Activated gamma-delta T cell (primary cell): Measurements from ENCODE around the gene CTBP2.

ENCODE experiments used
- DNase-seq: peaks from one replicate; lab custom pipeline; 2025; lab: John Stamatoyannopoulos, UW

CTBP2 gene

GRCh38 chr10:125144693-125145623 is 15.4 kb downstream of the CTBP2 start:
- DNase-seq, result no peak

- no peak for DNase-seq
These were observed 16.2 kb downstream of the CTBP2 start for GRCh38 chr10:125144206-125144605.

- no peak for DNase-seq
These were observed 17.4 kb downstream of the CTBP2 start for GRCh38 chr10:125142946-125143345.

DNA sequence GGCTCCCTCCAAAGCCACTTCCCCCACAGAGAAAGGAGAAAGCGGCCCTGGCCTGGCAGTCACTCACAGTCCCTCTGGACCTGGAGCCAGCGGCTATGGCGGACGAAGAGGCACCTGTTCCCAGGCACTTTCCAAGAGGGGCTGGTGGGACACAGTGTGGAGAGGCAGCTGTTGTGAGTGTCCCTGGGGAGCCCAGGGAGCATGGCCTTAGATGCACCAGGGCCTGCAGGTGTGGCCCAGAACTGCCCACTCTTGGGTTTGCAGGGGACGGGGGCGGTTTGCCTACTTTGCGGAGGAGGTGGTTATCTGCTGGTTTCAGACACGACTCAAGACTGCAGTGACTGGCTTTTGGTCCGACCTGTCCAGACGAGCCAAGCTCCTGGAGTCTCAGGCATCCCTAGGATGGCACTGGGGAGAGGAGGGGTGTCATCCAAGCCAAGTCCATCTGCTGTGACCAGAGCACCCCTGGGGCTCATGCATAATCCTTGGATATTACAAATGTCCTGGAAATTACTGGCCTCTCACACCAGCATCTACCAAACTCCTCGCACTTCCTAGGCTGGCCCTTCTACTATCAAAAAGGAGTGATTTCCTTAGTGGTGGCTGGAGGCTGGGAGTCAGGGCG is 18.4 kb downstream of the CTBP2 start:
- DNase-seq, result no peak

DNA sequence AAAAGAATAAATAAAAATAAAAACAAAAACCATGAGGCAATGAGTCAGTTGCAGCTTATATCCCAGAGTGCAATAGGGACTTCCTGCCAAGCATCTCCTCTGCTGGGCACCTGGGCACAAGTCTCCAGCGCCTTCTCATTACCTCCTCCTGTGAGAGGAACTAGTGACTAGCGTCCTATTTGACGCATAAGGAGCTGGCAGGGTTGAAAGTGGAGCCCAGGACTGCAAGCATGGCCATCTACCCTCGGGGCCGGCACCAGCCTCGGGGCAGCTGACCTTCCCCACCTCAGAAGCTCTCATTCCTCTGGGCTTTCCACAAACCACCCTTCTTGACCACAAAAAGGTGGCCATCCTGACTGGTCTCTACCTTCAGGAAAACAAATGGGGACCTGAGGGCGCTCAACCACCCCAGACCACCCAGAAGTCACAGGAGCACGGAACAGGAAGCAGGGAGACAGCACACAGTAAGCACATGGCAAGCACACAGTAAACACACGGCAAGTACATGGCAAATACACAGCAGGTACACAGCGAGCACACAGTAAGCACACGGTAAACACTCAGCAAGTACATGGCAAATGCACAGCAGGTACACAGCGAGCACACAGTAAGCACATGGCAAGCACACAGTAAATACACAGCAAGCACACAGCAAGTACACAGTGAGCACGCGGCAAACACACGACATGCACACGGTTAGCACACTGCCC is 19.1 kb downstream of the CTBP2 start:
- no peak for DNase-seq

GRCh38 chr10:125140151-125140550 is 20.2 kb downstream of the CTBP2 start:
- no peak for DNase-seq

DNA sequence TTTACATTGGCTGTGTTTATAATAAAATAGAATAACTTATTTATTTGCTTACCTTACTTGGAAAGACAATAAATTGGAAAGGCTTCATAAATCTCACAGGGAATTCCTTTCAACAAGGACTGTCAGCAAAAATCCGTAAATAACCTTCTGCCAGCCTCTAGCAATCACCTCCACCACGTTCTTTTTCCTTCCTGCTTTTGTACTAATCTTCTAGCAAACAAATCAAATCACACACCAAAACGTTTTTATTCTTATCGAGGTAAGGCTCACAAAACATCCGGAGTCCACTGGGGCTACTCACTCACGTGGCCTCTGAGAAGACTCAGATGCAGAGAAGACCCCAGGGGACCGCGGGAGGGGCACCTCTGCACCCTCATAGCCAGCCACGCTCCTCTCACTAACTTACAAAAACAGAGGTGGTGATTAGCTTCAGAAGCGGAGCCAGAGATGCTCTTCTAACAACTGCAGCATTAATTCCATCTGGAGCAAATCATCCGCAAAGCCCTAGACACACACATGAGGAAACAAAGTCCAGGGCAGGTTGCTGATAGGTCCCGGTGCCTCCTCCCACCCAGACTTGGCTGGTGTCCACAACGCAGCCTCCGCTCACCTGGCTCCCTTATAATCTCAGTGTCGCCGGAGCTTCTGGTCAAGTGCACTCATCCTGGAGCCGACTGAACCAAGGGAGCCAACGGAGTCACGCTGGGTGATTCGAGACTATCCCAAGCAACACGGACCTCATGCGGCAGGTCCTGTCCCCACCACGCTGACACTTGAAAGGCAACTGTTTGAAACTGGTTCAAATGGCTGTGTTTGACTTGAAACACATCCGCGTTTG is 22.5 kb downstream of the CTBP2 start:
- DNase-seq, result no peak

- DNase-seq, result no peak
These were observed 24.3 kb downstream of the CTBP2 start for GRCh38 chr10:125136087-125136486.

DNA sequence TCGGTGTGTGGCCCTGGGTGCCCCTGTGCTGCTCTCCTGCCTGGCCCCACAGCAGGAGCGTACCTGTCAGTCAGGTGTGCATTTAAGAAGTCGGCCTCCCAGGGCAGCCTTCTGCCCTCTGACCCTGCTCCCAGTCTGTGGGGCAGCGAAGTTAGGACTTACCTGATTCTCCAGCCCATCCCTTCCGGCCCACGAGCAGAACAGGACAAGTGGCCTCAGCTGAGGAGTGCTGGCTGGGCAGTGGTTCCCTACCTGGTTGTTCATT is 24.7 kb downstream of the CTBP2 start:
- DNase-seq, result no peak

GRCh38 chr10:125134916-125135770 is 25.2 kb downstream of the CTBP2 start:
- DNase-seq, result no peak

- no peak for DNase-seq
These were observed 25.9 kb downstream of the CTBP2 start for GRCh38 chr10:125134483-125134848.

DNA sequence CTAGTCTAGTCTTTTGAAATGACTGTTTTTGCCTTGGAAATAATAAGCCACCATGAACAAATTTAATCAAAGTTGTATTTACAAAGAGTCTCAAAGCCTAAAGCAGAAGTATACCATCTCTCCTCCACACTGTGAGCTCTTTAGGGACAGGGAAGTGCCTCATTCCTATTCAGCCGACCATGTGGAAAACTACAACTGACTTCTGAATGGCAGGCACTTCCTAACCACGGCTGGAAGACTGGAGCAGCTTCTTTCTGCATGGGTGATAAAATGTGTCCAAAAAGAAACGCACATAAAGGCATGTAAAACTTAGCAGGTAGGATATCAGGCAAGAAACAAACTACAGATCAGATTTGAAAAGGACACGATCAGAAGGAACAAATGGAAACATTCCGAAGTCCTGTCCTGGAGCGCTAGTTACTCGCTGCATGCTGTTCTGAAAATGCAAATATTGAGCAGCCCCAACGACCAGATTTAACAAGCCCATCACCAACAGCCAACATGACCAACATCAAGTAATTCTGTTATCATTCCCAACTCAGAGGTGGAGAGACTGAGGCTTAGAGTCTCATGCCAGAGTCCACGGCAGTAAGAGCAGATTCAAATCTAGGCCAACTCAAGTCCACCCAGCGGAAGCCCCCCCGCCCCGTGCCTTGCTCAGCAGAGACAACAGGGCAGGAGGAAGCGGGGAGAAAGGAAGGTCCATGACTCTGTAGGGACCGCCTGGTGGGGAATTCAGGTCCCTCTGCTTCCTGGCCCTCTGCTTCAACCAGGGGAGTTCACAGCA is 26.5 kb downstream of the CTBP2 start:
- DNase-seq, result no peak

- DNase-seq, result no peak
These were observed 28.0 kb downstream of the CTBP2 start for GRCh38 chr10:125132344-125132743.

DNA sequence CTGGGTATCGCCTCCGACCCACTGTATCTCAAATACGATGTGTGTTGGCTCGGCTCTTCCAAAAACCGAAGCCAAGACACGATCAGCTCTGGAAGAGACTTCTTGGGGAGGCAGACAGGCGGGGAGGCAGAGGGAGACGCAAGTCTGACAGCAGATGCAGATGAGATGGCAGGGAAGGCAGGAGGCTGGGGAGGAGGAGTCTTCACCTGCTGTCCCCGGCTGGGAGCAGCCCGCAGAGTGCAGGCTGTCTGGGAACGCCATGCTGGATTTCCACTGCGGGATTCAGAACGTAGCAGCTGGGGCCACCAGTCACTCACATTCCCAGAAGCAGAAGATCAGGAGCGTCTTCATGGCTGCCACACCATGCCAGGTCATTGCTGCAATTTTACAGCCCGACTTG is 29.4 kb downstream of the CTBP2 start:
- DNase-seq, result no peak

DNA sequence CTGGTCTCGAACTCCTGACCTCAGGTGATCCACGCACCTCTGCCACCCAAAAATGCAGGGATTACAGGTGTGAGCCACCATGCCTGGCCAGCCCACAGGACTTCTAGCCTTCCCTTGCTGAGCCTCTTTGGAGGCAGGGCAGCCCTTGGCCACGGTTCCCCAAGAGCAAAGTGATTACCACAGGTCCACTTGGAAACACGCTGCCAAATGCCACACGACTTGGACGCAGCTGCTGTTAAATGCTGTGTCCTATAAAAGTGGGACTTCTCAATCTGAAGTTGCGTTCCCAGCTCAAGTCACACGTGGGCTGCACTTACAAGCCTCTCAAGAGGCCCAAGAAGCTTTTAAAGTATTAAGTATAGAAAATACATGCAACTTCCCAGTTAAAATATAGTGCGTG is 30.1 kb downstream of the CTBP2 start:
- DNase-seq, result no peak

DNA sequence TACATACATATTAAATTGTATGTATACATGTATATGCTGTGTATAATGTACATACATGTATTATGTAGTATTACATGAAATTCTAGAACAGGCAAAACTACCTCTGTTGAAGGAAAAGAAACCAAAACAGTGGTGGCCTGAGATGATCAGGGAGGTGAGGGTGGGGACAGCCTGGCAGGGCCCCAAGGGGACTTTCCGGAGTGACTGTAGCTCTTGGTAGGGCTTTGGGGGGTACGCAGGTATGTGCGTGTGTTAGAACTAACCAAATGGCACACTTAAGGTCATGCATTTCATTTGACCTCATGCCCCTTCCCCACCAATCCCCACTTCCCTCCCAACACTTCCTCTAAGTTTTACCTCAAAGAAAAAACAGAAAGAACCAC is 31.3 kb downstream of the CTBP2 start:
- DNase-seq, result no peak

DNA sequence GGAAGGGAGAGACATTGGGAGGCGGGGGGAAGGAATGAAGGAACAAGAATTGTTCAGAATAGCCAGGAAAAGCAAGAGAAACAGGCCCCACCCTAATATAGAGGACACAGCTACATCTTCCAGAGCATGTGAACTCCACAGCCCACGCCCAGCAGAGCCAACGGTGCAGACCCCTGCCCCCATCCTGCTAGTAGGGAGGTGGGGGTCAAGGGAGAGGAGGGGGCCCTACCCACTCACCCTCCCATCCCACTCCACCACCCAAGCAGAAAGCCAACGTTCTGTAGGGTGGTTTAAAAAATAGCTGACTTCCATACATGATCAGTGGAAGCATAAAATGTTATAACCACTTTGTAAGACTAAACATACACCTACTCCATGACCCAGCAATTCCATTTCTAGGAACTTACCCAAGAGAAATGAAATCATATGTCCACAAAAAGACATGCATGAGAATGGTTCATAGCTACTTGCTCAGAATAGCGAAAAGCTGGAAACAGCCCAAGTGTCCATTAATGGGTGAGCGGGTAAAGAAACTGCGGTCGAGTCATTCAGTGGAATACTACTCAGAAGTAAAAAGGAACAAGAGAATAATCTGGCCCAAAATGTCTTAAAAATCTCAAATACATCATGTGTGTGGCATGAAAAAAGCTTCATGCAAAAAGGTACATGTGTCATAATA is 31.8 kb downstream of the CTBP2 start:
- no peak for DNase-seq

GRCh38 chr10:125127986-125128385 is 32.4 kb downstream of the CTBP2 start:
- no peak for DNase-seq

- DNase-seq, result no peak
These were observed 33.3 kb downstream of the CTBP2 start for GRCh38 chr10:125127110-125127509.
